GM04503 (cell line): Measurements from ENCODE around the gene SNRNP48.

Source experiments
- DNase-seq: peaks from one replicate; pipeline ENCODE4 v3.0.0-alpha.2; 2012; ENCODE audit warnings: low read depth

Gene SNRNP48

DNA sequence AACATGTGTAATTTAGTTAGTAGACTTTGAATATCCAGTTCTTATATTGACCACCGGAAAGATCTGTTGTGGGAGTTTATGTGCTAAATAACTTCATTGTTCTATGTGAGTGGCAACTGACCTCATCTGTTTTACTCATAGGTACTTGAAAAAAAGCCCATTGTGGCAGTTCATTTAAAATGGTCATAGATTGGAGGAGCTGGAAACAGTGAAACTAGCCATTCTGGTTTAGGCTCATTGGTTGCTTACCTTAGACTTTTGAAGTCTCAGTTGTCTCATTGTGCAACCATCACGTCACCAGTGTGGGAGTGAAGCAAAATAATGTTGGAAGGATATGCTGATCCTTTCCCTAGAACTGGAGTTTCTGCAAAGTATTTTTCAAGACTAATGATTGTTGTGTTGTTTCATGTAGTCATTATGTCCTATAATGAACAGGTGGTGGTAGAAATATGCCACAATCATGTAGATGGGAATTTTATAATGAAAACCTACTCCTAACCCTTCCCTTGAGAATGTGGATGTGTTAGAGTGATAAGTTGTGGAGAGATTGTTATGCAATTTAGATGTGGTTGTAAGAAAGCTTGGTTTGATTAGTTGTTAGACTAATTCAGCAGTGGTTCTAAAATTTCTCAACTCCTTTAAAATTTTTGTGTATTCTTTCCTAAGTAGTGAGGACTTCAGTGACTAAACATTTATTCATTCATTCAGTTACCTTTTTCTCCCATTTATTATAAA is 30.2 kb upstream of the SNRNP48 start:
- DNase-seq, result no peak

DNA sequence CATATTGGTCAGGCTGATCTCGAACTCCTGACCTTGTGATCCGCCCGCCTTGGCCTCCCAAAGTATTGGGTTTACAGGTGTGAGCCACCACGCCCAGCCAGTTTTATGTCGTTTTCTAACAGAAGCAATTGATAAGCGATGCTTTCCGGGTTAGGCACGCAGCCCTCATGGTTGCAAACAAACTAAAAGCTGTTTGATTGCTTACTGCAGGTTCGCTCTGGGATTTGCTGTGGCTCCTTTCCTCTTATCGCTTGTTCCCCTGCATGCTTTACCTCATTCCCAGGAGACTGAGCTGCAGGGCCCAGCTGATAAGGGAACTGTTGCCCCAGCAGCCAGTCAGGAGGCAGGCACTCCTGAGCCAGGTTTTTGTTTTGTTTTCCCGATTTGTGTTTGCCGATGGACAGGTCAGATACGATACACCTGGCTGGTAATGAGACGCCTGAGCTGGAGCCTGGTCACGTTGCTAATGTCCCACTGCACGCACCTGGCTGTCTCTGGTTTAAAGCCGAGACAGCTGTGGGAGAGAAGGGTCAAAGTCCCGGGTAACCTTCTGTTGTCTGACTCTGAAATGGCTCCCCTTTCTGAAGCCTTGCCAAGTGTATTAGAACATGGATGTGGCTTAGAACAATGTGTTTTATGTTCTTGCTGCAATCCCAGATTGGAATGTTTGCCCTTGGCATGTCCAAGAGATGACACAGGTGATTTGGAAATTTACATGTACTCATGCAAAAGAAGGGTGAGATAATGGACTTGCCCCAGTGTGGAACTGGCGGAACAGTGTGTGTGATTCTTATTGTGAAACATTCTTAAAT is 28.6 kb upstream of the SNRNP48 start:
- DNase-seq, result no peak

GRCh38 chr6:7562769-7563168 is 27.2 kb upstream of the SNRNP48 start:
- no peak for DNase-seq

DNA sequence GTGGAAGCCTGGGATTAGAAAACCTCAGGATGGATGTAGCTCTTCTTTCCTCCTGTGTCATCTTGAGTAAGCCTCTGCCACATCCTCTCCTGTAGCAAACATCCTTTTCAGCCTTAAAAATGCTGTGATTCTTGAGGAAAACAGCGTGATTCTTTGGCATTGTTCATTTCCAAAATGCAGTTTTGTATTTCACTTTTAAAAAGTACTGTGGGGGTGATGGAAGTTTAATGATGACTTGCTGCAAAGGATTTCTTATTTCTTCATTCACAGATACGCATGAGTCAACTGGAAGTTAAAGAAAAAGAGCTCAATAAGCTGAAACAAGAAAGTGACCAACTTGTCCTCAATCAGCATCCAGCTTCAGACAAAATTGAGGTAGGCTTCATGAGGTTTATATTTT is 23.9 kb upstream of the SNRNP48 start:
- no peak for DNase-seq

GRCh38 chr6:7566617-7567173 is 23.3 kb upstream of the SNRNP48 start:
- DNase-seq, result no peak

GRCh38 chr6:7568021-7568420 is 22.0 kb upstream of the SNRNP48 start:
- DNase-seq, result peak; percentile 66

- DNase-seq, result no peak
Measured at GRCh38 chr6:7569082-7569481, 20.9 kb upstream of the SNRNP48 start.

- no peak for DNase-seq
Measured at GRCh38 chr6:7572213-7572943, 17.6 kb upstream of the SNRNP48 start.

DNA sequence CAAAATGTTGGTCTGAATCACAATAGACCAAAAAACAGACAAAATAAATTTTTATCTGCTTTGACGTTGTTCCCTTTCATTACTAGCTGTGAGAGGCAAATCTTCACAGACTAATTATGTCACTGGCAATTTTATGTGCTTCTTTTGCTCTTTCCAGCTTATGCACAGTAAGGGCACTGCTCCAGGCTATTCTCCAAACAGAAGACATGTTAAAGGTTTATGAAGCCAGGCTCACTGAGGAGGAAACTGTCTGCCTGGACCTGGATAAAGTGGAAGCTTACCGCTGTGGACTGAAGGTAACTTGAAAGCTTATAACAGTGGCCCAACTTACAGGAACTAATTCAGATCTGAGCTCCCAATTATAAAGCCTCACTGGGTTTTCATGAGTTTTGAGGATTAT is 15.5 kb upstream of the SNRNP48 start:
- no peak for DNase-seq

- no peak for DNase-seq
Measured at GRCh38 chr6:7578516-7578915, 11.5 kb upstream of the SNRNP48 start.

DNA sequence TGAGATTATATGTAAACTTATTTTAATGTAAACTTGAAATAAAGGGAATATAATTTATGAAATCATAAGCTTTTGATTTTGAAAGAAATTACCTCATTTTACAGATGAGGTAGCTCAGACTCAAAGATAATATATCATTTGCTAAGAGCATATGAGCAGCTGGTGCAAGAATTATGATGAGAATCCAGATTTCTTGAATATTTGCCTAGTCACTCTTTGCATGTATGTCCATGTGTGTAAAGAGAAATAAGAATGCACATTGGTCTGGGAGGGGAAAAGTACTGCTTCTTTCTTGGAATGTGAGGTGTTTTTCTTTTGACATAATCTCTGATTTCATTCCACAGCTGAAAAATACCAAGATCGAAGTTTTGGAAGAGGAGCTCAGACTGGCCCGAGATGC is 11.1 kb upstream of the SNRNP48 start:
- no peak for DNase-seq

DNA sequence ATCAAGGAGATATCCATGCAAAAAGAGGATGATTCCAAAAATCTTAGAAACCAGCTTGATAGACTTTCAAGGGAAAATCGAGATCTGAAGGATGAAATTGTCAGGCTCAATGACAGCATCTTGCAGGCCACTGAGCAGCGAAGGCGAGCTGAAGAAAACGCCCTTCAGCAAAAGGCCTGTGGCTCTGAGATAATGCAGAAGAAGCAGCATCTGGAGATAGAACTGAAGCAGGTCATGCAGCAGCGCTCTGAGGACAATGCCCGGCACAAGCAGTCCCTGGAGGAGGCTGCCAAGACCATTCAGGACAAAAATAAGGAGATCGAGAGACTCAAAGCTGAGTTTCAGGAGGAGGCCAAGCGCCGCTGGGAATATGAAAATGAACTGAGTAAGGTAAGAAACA is 10.1 kb upstream of the SNRNP48 start:
- DNase-seq, result no peak

DNA sequence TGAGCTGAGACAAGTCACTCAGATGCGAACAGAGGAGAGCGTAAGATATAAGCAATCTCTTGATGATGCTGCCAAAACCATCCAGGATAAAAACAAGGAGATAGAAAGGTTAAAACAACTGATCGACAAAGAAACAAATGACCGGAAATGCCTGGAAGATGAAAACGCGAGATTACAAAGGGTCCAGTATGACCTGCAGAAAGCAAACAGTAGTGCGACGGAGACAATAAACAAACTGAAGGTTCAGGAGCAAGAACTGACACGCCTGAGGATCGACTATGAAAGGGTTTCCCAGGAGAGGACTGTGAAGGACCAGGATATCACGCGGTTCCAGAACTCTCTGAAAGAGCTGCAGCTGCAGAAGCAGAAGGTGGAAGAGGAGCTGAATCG is 9.5 kb upstream of the SNRNP48 start:
- no peak for DNase-seq

DNA sequence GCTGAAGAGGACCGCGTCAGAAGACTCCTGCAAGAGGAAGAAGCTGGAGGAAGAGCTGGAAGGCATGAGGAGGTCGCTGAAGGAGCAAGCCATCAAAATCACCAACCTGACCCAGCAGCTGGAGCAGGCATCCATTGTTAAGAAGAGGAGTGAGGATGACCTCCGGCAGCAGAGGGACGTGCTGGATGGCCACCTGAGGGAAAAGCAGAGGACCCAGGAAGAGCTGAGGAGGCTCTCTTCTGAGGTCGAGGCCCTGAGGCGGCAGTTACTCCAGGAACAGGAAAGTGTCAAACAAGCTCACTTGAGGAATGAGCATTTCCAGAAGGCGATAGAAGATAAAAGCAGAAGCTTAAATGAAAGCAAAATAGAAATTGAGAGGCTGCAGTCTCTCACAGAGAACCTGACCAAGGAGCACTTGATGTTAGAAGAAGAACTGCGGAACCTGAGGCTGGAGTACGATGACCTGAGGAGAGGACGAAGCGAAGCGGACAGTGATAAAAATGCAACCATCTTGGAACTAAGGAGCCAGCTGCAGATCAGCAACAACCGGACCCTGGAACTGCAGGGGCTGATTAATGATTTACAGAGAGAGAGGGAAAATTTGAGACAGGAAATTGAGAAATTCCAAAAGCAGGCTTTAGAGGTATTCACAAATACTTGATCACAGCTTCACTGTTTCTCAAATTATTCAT is 8.9 kb upstream of the SNRNP48 start:
- DNase-seq, result no peak

DNA sequence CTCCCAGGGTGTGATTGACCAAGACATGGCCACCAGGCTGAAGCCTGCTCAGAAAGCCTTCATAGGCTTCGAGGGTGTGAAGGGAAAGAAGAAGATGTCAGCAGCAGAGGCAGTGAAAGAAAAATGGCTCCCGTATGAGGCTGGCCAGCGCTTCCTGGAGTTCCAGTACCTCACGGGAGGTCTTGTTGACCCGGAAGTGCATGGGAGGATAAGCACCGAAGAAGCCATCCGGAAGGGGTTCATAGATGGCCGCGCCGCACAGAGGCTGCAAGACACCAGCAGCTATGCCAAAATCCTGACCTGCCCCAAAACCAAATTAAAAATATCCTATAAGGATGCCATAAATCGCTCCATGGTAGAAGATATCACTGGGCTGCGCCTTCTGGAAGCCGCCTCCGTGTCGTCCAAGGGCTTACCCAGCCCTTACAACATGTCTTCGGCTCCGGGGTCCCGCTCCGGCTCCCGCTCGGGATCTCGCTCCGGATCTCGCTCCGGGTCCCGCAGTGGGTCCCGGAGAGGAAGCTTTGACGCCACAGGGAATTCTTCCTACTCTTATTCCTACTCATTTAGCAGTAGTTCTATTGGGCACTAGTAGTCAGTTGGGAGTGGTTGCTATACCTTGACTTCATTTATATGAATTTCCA is 4.6 kb upstream of the SNRNP48 start:
- DNase-seq, result no peak

- peak; percentile 25 for DNase-seq
Measured at GRCh38 chr6:7587631-7588100, 2.3 kb upstream of the SNRNP48 start.

GRCh38 chr6:7588506-7588905 is 1.5 kb upstream of the SNRNP48 start:
- DNase-seq, result no peak

- no peak for DNase-seq
Measured at GRCh38 chr6:7589221-7589620, 777 bp upstream of the SNRNP48 start.

DNA sequence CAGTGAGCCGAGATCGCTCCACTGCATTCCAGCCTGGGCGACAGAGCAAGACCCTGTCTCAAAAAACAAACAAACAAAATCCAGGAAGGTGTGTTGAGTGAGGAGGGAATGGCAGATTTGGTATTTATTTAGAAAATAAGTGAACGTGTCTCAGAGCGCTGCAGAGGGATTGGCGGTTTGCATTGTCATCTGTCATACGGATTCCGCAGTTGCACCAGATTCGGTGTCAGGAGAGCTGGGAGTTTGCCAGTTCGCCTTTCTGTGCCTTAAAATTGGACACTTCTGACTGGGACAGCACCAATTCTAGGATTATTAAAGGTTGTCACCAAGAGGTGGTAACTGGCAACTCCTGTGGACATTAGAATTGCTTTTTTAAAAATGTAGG is 912 bp downstream of the SNRNP48 start:
- DNase-seq, result no peak

DNA sequence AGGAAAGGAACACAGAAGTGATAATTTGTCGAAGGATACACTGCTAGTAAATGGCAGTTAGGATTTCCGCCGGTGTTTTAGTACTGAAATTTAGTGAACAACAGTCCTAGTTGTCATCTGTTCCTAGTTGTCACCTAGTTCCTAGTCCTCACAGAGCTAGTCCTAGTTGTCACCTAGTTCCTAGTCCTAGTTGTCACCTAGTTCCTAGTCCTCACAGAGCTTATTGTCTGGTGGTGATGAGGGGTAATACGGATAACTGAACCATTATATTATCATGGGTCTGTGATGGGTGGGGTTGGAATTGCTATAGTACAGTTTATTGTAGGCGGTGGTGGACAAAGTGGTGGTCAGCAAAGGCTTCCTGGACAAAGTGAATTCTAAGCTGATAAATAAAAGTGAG is 1.8 kb downstream of the SNRNP48 start:
- DNase-seq, result no peak

DNA sequence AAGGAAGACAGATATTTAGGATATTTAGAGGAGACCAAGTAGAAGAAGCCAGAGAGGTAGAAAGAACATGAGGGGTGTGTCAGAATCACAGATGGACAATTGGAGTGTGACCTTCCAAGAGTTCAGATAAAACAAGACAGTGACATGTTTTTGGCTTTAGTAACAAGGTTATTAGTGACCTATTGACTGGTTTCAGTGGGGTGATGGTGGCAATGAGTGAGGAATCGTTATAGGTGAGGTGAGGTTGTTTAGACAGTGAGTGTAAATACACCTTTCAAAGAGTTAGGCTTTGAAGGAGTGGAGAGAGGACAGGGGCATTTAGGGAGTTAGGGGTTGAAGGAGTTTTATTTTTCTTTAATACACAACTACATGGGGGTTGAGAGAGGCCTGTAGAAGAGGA is 3.2 kb downstream of the SNRNP48 start:
- no peak for DNase-seq
